GM23338 (cell line): Measurements from ENCODE around the gene MAP7D3. TPM values are rescaled to one million over a fixed set of nuclear protein-coding genes. Genes with fewer than 3 reads are reported as not detected.

Experiments
- ATAC-seq: fragments of 200-7000 bp; cut with Tn5 transposase; 3 replicates; pipeline ENCODE4 v1.9.1; 2020
- DNase-seq: peaks from one replicate; pipeline ENCODE4 v3.0.0-alpha.2; 2015; ENCODE audit warnings: low spot score
- H2AFZ ChIP-seq: fragments of 200-600 bp; sonication (generic); 2 replicates; pipeline ENCODE4 v1.8.0; 2016; ENCODE audit warnings: antibody characterized with exemption, mild to moderate bottlenecking, moderate library complexity
- H3F3A ChIP-seq: fragments of 200-600 bp; sonication (generic); replicated peaks from 2 replicates; pipeline ENCODE4 v1.8.0; 2017; ENCODE audit warnings: antibody characterized with exemption, mixed run types, low read depth
- H3K27ac ChIP-seq: fragments of 200-600 bp; sonication (generic); 2 replicates; pipeline ENCODE4 v1.6.1; 2016; ENCODE audit warnings: low read depth
- H3K27me3 ChIP-seq: fragments of 200-600 bp; sonication (generic); 2 replicates; pipeline ENCODE4 v1.8.0; 2016; ENCODE audit warnings: mild to moderate bottlenecking, mixed run types, moderate library complexity; ENCODE audit not compliant: insufficient read depth
- H3K36me3 ChIP-seq: fragments of 200-600 bp; sonication (generic); 2 replicates; pipeline ENCODE4 v1.8.0; 2016; ENCODE audit warnings: mild to moderate bottlenecking; ENCODE audit not compliant: insufficient read depth
- H3K4me1 ChIP-seq: fragments of 200-600 bp; sonication (generic); 2 replicates; pipeline ENCODE4 v1.8.0; 2016; ENCODE audit warnings: mild to moderate bottlenecking, moderate library complexity; ENCODE audit not compliant: insufficient read depth
- H3K4me2 ChIP-seq: fragments of 200-600 bp; sonication (generic); 2 replicates; pipeline ENCODE4 v1.7.1; 2017; ENCODE audit warnings: mixed run types
- H3K4me3 ChIP-seq: fragments of 200-600 bp; sonication (generic); 2 replicates; pipeline ENCODE4 v1.6.1; 2016; ENCODE audit warnings: mixed run types
- H3K79me2 ChIP-seq: fragments of 200-600 bp; sonication (generic); replicated peaks from 2 replicates; pipeline ENCODE4 v1.8.0; 2017; ENCODE audit warnings: mild to moderate bottlenecking; ENCODE audit not compliant: insufficient read depth
- H3K9me2 ChIP-seq: fragments of 200-600 bp; sonication (generic); 2 replicates; pipeline ENCODE4 v1.8.0; 2017; ENCODE audit not compliant: insufficient read depth
- H4K20me1 ChIP-seq: fragments of 200-600 bp; sonication (generic); replicated peaks from 2 replicates; pipeline ENCODE4 v1.8.0; 2017; ENCODE audit warnings: mild to moderate bottlenecking; ENCODE audit not compliant: insufficient read depth
- H3K27ac Mint-ChIP-seq: 2 replicates; pipeline ENCODE4 v1.8.0; 2020; ENCODE audit warnings: inconsistent platforms, mild to moderate bottlenecking, moderate library complexity, mixed read lengths
- H3K27me3 Mint-ChIP-seq: 3 replicates; pipeline ENCODE4 v1.8.0; 2022; ENCODE audit warnings: low read depth, mild to moderate bottlenecking, moderate library complexity, mixed read lengths, inconsistent platforms; ENCODE audit not compliant: insufficient read depth, poor library complexity
- H3K36me3 Mint-ChIP-seq: 3 replicates; pipeline ENCODE4 v1.8.0; 2021; ENCODE audit warnings: low read depth, mild to moderate bottlenecking, inconsistent platforms, moderate library complexity, mixed read lengths
- H3K4me1 Mint-ChIP-seq: 3 replicates; pipeline ENCODE4 v1.8.0; 2020; ENCODE audit warnings: mild to moderate bottlenecking, inconsistent platforms, mixed read lengths
- H3K4me3 Mint-ChIP-seq: 3 replicates; pipeline ENCODE4 v1.8.0; 2021; ENCODE audit warnings: moderate library complexity, mild to moderate bottlenecking, inconsistent platforms, mixed read lengths
- H3K9me3 Mint-ChIP-seq: 3 replicates; pipeline ENCODE4 v1.8.0; 2020; ENCODE audit warnings: moderate library complexity, mild to moderate bottlenecking, inconsistent platforms, mixed read lengths
- CREB1 ChIP-seq: fragments of 250-450 bp; sonication (Bioruptor Pico); IDR thresholded peaks from 2 replicates; pipeline ENCODE4 v1.5.0; 2020; ENCODE audit warnings: low read depth, mild to moderate bottlenecking, moderate library complexity
- CTCF ChIP-seq, 2 experiments: fragments of 200-600 bp in 1 of 2; sonication (generic) in 1 of 2; conservative IDR thresholded peaks; 2 replicates each; pipeline versions ENCODE4 v1.5.1 to v1.6.1; 2016 to 2017; ENCODE audit warnings: antibody characterized with exemption in 2 of 2, low read depth in 2 of 2, mild to moderate bottlenecking in 2 of 2, moderate library complexity in 1 of 2
- EZH2 ChIP-seq: fragments of 200-600 bp; sonication (generic); IDR thresholded peaks from one replicate; pipeline ENCODE4 v1.8.0; 2017; ENCODE audit warnings: antibody characterized with exemption, mild to moderate bottlenecking, low read depth; ENCODE audit not compliant: unreplicated experiment
- EZH2phosphoT487 ChIP-seq: fragments of 200-600 bp; sonication (generic); IDR thresholded peaks from one replicate; pipeline ENCODE4 v1.8.1; 2018; ENCODE audit warnings: antibody characterized with exemption; ENCODE audit not compliant: unreplicated experiment
- JUNB ChIP-seq: IDR thresholded peaks from one replicate; pipeline ENCODE4 v1.6.1; 2016; ENCODE audit warnings: antibody characterized with exemption; ENCODE audit not compliant: unreplicated experiment
- NANOG ChIP-seq: IDR thresholded peaks from 2 replicates; pipeline ENCODE4 v1.6.1; 2016; ENCODE audit warnings: antibody characterized with exemption, borderline replicate concordance
- POLR2AphosphoS5 ChIP-seq: IDR thresholded peaks from 2 replicates; pipeline ENCODE4 v1.6.1; 2016; ENCODE audit warnings: antibody characterized with exemption, low read depth
- STAT1 ChIP-seq: IDR thresholded peaks from one replicate; pipeline ENCODE4 v1.6.1; 2016; ENCODE audit warnings: antibody characterized with exemption; ENCODE audit not compliant: unreplicated experiment
- ZNF114 ChIP-seq: fragments of 250-450 bp; sonication (Bioruptor Pico); IDR thresholded peaks from 2 replicates; pipeline ENCODE4 v1.5.0; 2020; ENCODE audit warnings: mild to moderate bottlenecking, moderate library complexity
- ZNF331 ChIP-seq: fragments of 250-450 bp; sonication (Bioruptor Pico); IDR thresholded peaks from 2 replicates; pipeline ENCODE4 v1.5.0; 2020; ENCODE audit warnings: low read depth, mild to moderate bottlenecking, moderate library complexity
- polyA plus RNA-seq: library from polyadenylated mRNA; unstranded; fragments of >200 nt; fragmentation: Nextera tagmentation; extraction: Ambion mirVana; gene quantifications from 2 replicates; pipeline ENCODE4 v1.2.1, GENCODE V29; 2016
- total RNA-seq: library from RNA; depleted of rRNA; stranded (reverse); fragments of >200 nt; shearing (Covaris generic); gene quantifications from 2 replicates; pipeline ENCODE4 v1.2.3, GENCODE V29; 2014
- TF ChIP-seq, protein P1 (sequence below): IDR thresholded peaks from one replicate; pipeline ENCODE4 v1.6.1; 2018; ENCODE audit warnings: antibody characterized with exemption; ENCODE audit not compliant: unreplicated experiment
- TF ChIP-seq, protein P2 (sequence below): IDR thresholded peaks from 2 replicates; pipeline ENCODE4 v1.6.1; 2016; ENCODE audit warnings: antibody characterized with exemption
- TF ChIP-seq, protein P3 (sequence below): fragments of 250-450 bp; sonication (Bioruptor Pico); IDR thresholded peaks from 2 replicates; pipeline ENCODE4 v1.5.0; 2020; ENCODE audit warnings: mild to moderate bottlenecking, moderate library complexity

Gene MAP7D3
- total and polyA plus RNA-seq, 2 experiments from 2014 or later: 14.5 to 33.4 TPM

GRCh38 chrX:136205882-136206380, 45.3 kb downstream of the MAP7D3 start:
- peak; percentile 44 for ATAC-seq
- no peaks in the 10 kb centered on the region; the same call in 1 of the 3 replicates for H3K36me3 Mint-ChIP-seq
- Histone ChIP-seq H3K27me3 (no peaks in the 10 kb centered on the region), H3K4me3 (no peak overlapping the region), H3K9me2 (no peaks in the 10 kb centered on the region), H3K27ac (no peak overlapping the region), H3F3A (no peaks in the 10 kb centered on the region), H4K20me1 (no peaks in the 10 kb centered on the region), H2AFZ (no peak overlapping the region), H3K79me2 (no peaks in the 10 kb centered on the region), H3K4me1 (peaks cover 3% of the 10 kb centered on the region; the same call in 1 of the 2 replicates), H3K36me3 (no peaks in the 10 kb centered on the region), H3K4me2 (no peak overlapping the region)
- H3K4me3 Mint-ChIP-seq: no peak overlapping the region
- TF ChIP-seq ZNF114 (no peak), POLR2AphosphoS5 (no peak), NANOG (no peak), EZH2phosphoT487 (no peak), STAT1 (no peak), ZNF331 (CRISPR knock-in tag) (no peak), JUNB (no peak), CREB1 (CRISPR knock-in tag) (no peak), EZH2 (no peak), CTCF (conservative IDR thresholded peaks at IDR 0.05; ENCODE audit: low read depth in 2 of 2) (no peak)
- TF ChIP-seq, protein P1, sequence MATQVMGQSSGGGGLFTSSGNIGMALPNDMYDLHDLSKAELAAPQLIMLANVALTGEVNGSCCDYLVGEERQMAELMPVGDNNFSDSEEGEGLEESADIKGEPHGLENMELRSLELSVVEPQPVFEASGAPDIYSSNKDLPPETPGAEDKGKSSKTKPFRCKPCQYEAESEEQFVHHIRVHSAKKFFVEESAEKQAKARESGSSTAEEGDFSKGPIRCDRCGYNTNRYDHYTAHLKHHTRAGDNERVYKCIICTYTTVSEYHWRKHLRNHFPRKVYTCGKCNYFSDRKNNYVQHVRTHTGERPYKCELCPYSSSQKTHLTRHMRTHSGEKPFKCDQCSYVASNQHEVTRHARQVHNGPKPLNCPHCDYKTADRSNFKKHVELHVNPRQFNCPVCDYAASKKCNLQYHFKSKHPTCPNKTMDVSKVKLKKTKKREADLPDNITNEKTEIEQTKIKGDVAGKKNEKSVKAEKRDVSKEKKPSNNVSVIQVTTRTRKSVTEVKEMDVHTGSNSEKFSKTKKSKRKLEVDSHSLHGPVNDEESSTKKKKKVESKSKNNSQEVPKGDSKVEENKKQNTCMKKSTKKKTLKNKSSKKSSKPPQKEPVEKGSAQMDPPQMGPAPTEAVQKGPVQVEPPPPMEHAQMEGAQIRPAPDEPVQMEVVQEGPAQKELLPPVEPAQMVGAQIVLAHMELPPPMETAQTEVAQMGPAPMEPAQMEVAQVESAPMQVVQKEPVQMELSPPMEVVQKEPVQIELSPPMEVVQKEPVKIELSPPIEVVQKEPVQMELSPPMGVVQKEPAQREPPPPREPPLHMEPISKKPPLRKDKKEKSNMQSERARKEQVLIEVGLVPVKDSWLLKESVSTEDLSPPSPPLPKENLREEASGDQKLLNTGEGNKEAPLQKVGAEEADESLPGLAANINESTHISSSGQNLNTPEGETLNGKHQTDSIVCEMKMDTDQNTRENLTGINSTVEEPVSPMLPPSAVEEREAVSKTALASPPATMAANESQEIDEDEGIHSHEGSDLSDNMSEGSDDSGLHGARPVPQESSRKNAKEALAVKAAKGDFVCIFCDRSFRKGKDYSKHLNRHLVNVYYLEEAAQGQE: no peak
- TF ChIP-seq, protein P2, sequence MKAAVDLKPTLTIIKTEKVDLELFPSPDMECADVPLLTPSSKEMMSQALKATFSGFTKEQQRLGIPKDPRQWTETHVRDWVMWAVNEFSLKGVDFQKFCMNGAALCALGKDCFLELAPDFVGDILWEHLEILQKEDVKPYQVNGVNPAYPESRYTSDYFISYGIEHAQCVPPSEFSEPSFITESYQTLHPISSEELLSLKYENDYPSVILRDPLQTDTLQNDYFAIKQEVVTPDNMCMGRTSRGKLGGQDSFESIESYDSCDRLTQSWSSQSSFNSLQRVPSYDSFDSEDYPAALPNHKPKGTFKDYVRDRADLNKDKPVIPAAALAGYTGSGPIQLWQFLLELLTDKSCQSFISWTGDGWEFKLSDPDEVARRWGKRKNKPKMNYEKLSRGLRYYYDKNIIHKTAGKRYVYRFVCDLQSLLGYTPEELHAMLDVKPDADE: no peak
- TF ChIP-seq, protein P3, sequence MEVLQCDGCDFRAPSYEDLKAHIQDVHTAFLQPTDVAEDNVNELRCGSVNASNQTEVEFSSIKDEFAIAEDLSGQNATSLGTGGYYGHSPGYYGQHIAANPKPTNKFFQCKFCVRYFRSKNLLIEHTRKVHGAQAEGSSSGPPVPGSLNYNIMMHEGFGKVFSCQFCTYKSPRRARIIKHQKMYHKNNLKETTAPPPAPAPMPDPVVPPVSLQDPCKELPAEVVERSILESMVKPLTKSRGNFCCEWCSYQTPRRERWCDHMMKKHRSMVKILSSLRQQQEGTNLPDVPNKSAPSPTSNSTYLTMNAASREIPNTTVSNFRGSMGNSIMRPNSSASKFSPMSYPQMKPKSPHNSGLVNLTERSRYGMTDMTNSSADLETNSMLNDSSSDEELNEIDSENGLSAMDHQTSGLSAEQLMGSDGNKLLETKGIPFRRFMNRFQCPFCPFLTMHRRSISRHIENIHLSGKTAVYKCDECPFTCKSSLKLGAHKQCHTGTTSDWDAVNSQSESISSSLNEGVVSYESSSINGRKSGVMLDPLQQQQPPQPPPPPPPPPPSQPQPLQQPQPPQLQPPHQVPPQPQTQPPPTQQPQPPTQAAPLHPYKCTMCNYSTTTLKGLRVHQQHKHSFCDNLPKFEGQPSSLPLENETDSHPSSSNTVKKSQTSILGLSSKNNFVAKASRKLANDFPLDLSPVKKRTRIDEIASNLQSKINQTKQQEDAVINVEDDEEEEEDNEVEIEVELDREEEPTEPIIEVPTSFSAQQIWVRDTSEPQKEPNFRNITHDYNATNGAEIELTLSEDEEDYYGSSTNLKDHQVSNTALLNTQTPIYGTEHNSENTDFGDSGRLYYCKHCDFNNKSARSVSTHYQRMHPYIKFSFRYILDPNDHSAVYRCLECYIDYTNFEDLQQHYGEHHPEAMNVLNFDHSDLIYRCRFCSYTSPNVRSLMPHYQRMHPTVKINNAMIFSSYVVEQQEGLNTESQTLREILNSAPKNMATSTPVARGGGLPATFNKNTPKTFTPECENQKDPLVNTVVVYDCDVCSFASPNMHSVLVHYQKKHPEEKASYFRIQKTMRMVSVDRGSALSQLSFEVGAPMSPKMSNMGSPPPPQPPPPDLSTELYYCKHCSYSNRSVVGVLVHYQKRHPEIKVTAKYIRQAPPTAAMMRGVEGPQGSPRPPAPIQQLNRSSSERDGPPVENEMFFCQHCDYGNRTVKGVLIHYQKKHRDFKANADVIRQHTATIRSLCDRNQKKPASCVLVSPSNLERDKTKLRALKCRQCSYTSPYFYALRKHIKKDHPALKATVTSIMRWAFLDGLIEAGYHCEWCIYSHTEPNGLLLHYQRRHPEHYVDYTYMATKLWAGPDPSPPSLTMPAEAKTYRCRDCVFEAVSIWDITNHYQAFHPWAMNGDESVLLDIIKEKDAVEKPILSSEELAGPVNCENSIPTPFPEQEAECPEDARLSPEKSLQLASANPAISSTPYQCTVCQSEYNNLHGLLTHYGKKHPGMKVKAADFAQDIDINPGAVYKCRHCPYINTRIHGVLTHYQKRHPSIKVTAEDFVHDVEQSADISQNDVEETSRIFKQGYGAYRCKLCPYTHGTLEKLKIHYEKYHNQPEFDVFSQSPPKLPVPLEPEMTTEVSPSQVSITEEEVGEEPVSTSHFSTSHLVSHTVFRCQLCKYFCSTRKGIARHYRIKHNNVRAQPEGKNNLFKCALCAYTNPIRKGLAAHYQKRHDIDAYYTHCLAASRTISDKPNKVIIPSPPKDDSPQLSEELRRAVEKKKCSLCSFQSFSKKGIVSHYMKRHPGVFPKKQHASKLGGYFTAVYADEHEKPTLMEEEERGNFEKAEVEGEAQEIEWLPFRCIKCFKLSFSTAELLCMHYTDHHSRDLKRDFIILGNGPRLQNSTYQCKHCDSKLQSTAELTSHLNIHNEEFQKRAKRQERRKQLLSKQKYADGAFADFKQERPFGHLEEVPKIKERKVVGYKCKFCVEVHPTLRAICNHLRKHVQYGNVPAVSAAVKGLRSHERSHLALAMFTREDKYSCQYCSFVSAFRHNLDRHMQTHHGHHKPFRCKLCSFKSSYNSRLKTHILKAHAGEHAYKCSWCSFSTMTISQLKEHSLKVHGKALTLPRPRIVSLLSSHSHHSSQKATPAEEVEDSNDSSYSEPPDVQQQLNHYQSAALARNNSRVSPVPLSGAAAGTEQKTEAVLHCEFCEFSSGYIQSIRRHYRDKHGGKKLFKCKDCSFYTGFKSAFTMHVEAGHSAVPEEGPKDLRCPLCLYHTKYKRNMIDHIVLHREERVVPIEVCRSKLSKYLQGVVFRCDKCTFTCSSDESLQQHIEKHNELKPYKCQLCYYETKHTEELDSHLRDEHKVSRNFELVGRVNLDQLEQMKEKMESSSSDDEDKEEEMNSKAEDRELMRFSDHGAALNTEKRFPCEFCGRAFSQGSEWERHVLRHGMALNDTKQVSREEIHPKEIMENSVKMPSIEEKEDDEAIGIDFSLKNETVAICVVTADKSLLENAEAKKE: no peak
- H3K4me1 Mint-ChIP-seq: peaks cover 22% of the 10 kb centered on the region
- peak; percentile 13 for DNase-seq
- no peak overlapping the region for H3K27ac Mint-ChIP-seq
- H3K27me3 Mint-ChIP-seq: peaks cover 1% of the 10 kb centered on the region
- H3K9me3 Mint-ChIP-seq: no peaks in the 10 kb centered on the region
